G401.6 (cell line): ENCODE data around the gene ITGB3.
"Not testable (repeated sequence)": the region's sequence is repeated elsewhere in the genome, so short reads cannot be mapped to it uniquely, and the experiment has no call there.

Experiments
- FAIRE-seq: peaks from 2 replicates; lab custom pipeline; 2012; peaks lifted over from hg19 to GRCh38; lab: Jason Lieb, UNC

ITGB3 gene

GRCh38 chr17:47246120-47246519, 7.5 kb upstream of the ITGB3 start:
- no peak for FAIRE-seq

GRCh38 chr17:47250855-47251254, 2.8 kb upstream of the ITGB3 start:
- no peak for FAIRE-seq

- FAIRE-seq, result no peak
Measured at GRCh38 chr17:47251421-47251940, 2.1 kb upstream of the ITGB3 start.

- FAIRE-seq, result no peak
Measured at GRCh38 chr17:47252209-47252608, 1.4 kb upstream of the ITGB3 start.

- FAIRE-seq, result no peak
Measured at GRCh38 chr17:47252766-47253512, 688 bp upstream of the ITGB3 start.

- FAIRE-seq, result no peak
Measured at GRCh38 chr17:47254403-47254943, 846 bp downstream of the ITGB3 start.

GRCh38 chr17:47257651-47258339, 4.2 kb downstream of the ITGB3 start:
- FAIRE-seq, result no peak

GRCh38 chr17:47262586-47262985, 9.0 kb downstream of the ITGB3 start:
- FAIRE-seq, result no peak

GRCh38 chr17:47264166-47264565, 10.5 kb downstream of the ITGB3 start:
- FAIRE-seq, result no peak

GRCh38 chr17:47265983-47266541, 12.4 kb downstream of the ITGB3 start:
- FAIRE-seq, result no peak

GRCh38 chr17:47266782-47267181, 13.2 kb downstream of the ITGB3 start:
- no peak for FAIRE-seq

- no peak for FAIRE-seq
Measured at GRCh38 chr17:47267354-47267828, 13.8 kb downstream of the ITGB3 start.

GRCh38 chr17:47268964-47269363, 15.3 kb downstream of the ITGB3 start:
- not testable (repeated sequence) for FAIRE-seq

- FAIRE-seq, result not testable (repeated sequence)
Measured at GRCh38 chr17:47269561-47270280, 16.1 kb downstream of the ITGB3 start.

- no peak for FAIRE-seq
Measured at GRCh38 chr17:47270946-47271705, 17.5 kb downstream of the ITGB3 start.

- FAIRE-seq, result no peak
Measured at GRCh38 chr17:47272491-47272890, 18.9 kb downstream of the ITGB3 start.

GRCh38 chr17:47273245-47273644, 19.6 kb downstream of the ITGB3 start:
- FAIRE-seq, result no peak

GRCh38 chr17:47274319-47275069, 20.9 kb downstream of the ITGB3 start:
- FAIRE-seq, result no peak

- no peak for FAIRE-seq
Measured at GRCh38 chr17:47275245-47275984, 21.8 kb downstream of the ITGB3 start.

- no peak for FAIRE-seq
Measured at GRCh38 chr17:47276444-47276843, 22.8 kb downstream of the ITGB3 start.
